GM12878 (cell line): ENCODE data around the gene IRF1.

Experiments
- ATF2 ChIP-seq: IDR thresholded peaks from 2 replicates; pipeline ENCODE4 v1.6.1; 2012; ENCODE audit warnings: low read length, inconsistent platforms
- POU2F2 ChIP-seq: IDR thresholded peaks from 3 replicates; pipeline ENCODE4 v1.6.1; 2011; ENCODE audit warnings: low read depth, mild to moderate bottlenecking, low read length, borderline replicate concordance

GRCh38 chr5:132445640-132445923 lies 45.0 kb downstream of the IRF1 start:
- TF ChIP-seq ATF2, result no peak
- TF ChIP-seq POU2F2, result no peak
